Measurements from ENCODE around the gene RFX2. TPM values are rescaled to one million over a fixed set of nuclear protein-coding genes. Genes with fewer than 3 reads are reported as not detected.

RFX2 gene
- total RNA-seq, 1 experiment from 2014 or later: 3.7 TPM

- H3K27ac Mint-ChIP-seq: no peak overlapping the region
- Histone ChIP-seq H2AK5ac (ENCODE audit: insufficient read length, low read length) (no peak overlapping the region), H3K9ac (ENCODE audit: extremely low read depth, insufficient read length, low read length) (no peak overlapping the region), H2BK20ac (ENCODE audit: low read depth, low read length, poor library complexity, severe bottlenecking) (no peak overlapping the region), H3K23ac (ENCODE audit: insufficient read length, low read depth, low read length) (no peak overlapping the region), H2BK5ac (ENCODE audit: insufficient read length, low read length) (no peak overlapping the region), H3K4ac (ENCODE audit: low read depth, low read length) (no peak overlapping the region), H2BK120ac (ENCODE audit: low read depth, low read length, poor library complexity, severe bottlenecking) (no peak overlapping the region), H3K4me1 (ENCODE audit: insufficient read depth, low read length) (no peaks in the 10 kb centered on the region), H2BK12ac (ENCODE audit: insufficient read length, low read depth, low read length) (no peak overlapping the region), H3K23me2 (ENCODE audit: insufficient read length, low read depth, low read length, poor library complexity, severe bottlenecking) (no peaks in the 10 kb centered on the region), H3K79me1 (ENCODE audit: insufficient read depth, low read depth, low read length, poor library complexity, severe bottlenecking) (no peaks in the 10 kb centered on the region), H2BK15ac (ENCODE audit: low read depth, low read length) (no peak overlapping the region), H4K8ac (replicated peaks; ENCODE audit: insufficient read length, low read depth, low read length) (no peak overlapping the region), H3K79me2 (ENCODE audit: insufficient read depth, low read length) (no peaks in the 10 kb centered on the region), H4K91ac (ENCODE audit: insufficient read length, low read depth, low read length) (no peak overlapping the region), H3K27me3 (ENCODE audit: insufficient read depth, low read length) (no peaks in the 10 kb centered on the region), H3K9me3 (ENCODE audit: control insufficient read depth, low read depth, low read length) (no peaks in the 10 kb centered on the region), H3K14ac (ENCODE audit: insufficient read depth, low read length) (no peak overlapping the region), H3K18ac (ENCODE audit: insufficient read length, low read depth, low read length) (no peak overlapping the region), H4K20me1 (ENCODE audit: control insufficient read depth, insufficient read depth, insufficient read length) (no peaks in the 10 kb centered on the region), H2AFZ (ENCODE audit: low read length) (no peak overlapping the region), H3K27ac (ENCODE audit: insufficient read length, low read depth, low read length) (no peak overlapping the region), H3K4me2 (ENCODE audit: insufficient read depth, insufficient read length, low read length) (no peak overlapping the region), H3K56ac (ENCODE audit: insufficient read length, low read depth, low read length) (no peak overlapping the region), H3T11ph (ENCODE audit: low read length) (no peak overlapping the region), H4K5ac (ENCODE audit: insufficient read length, low read depth, low read length) (no peak overlapping the region)
- peaks cover 14 to 33% of the 10 kb centered on the region in 2 experiments for H3K9me3 Mint-ChIP-seq
- no peaks in the 10 kb centered on the region for H3K4me1 Mint-ChIP-seq
- no peak overlapping the region for H3K4me3 Mint-ChIP-seq
- peaks cover 54% of the 10 kb centered on the region for H3K27me3 Mint-ChIP-seq (ENCODE audit: low read depth)
- no peak for TF ChIP-seq CTCF (conservative IDR thresholded peaks at IDR 0.05)
- DNase-seq: no peak
- H3K36me3 Mint-ChIP-seq (ENCODE audit: insufficient read depth in 1 of 3, low read depth in 3 of 3): no peaks in the 10 kb centered on the region
Measured at GRCh38 chr19:6119031-6119430, 8.7 kb upstream of the RFX2 start.
